K562 (cell line): ENCODE measurements around the gene ESRRB. TPM values are rescaled to one million over a fixed set of nuclear protein-coding genes. Genes with fewer than 3 reads are reported as not detected.

Source experiments
- ATAC-seq: fragments of 200-7000 bp; cut with Tn5 transposase; 3 replicates; pipeline ENCODE4 v1.9.1; 2020; ENCODE audit warnings: moderate library complexity
- BruUV-seq: library from RNA; stranded (reverse); fragments of 400-500 nt; replicated peaks from 2 replicates; lab custom pipeline; 2021; lab: Mats Ljungman, UMichigan
- CTCF ChIA-PET: fragments of 300-600 bp; formaldehyde crosslinking; extraction: SDS; loops from one replicate; lab custom pipeline; 2021; ENCODE audit warnings: low intra/inter-chr PET ratio; lab: Yijun Ruan, JAX
- POLR2A ChIA-PET: fragments of 300-600, 350-650 bp; sonication (Branson Sonifier 250); formaldehyde crosslinking; extraction: SDS; loops from one replicate; lab custom pipeline; 2021; ENCODE audit warnings: antibody characterized with exemption, inconsistent platforms; lab: Yijun Ruan, JAX
- DNase-seq, 4 experiments: peaks; one replicate each; pipeline versions ENCODE4 v3.0.0 to v3.0.0-alpha.2; 2011 to 2018; ENCODE audit warnings: low spot score in 3 of 4, mixed read lengths in 3 of 4; ENCODE audit errors: extremely low read depth in 1 of 4
- FAIRE-seq: peaks from 2 replicates; lab custom pipeline; 2011; peaks lifted over from hg19 to GRCh38; lab: Jason Lieb, UNC
- H2AFZ ChIP-seq: 2 replicates; pipeline ENCODE4 v1.6.0; 2011; ENCODE audit warnings: low read depth, low read length, control low read depth, inconsistent platforms
- H3K27ac ChIP-seq: fragments of 200-600 bp; 3 replicates; pipeline ENCODE4 v1.8.0; 2011; ENCODE audit warnings: low read depth, mild to moderate bottlenecking, control low read depth, inconsistent platforms, low read length, moderate library complexity, mixed read lengths; ENCODE audit errors: extremely low read depth
- H3K27me3 ChIP-seq, 2 experiments: fragments of 300-600 bp in 1 of 2; 2 replicates in 1 of 2; 3 replicates in 1 of 2; pipeline versions ENCODE4 v1.6.0 to v1.8.0; 2011; ENCODE audit warnings: inconsistent platforms in 2 of 2, low read length in 2 of 2, mild to moderate bottlenecking in 1 of 2, mixed read lengths in 1 of 2, moderate library complexity in 1 of 2; ENCODE audit not compliant: control insufficient read depth in 2 of 2, insufficient read depth in 2 of 2
- H3K36me3 ChIP-seq: fragments of 300-600 bp; 3 replicates; pipeline ENCODE4 v1.8.0; 2011; ENCODE audit warnings: mild to moderate bottlenecking, low read length, inconsistent platforms; ENCODE audit not compliant: control insufficient read depth, insufficient read depth
- H3K4me1 ChIP-seq, 2 experiments: fragments of 200-600 bp in 1 of 2; replicated peaks in 1 of 2; 2 replicates in 1 of 2; 3 replicates in 1 of 2; pipeline versions ENCODE4 v1.5.1 to v1.8.0; 2011; ENCODE audit warnings: inconsistent platforms in 2 of 2, low read length in 2 of 2, mild to moderate bottlenecking in 1 of 2, mixed read lengths in 1 of 2, moderate library complexity in 1 of 2; ENCODE audit not compliant: control insufficient read depth in 2 of 2, insufficient read depth in 2 of 2
- H3K4me2 ChIP-seq: 2 replicates; pipeline ENCODE4 v1.6.1; 2011; ENCODE audit warnings: low read length, control low read depth, inconsistent platforms, mixed read lengths; ENCODE audit not compliant: insufficient read depth
- H3K4me3 ChIP-seq: fragments of 200-600 bp; sonication (generic), shearing (Covaris generic); 2 replicates; pipeline ENCODE4 v1.5.1; 2016; ENCODE audit warnings: control low read depth, inconsistent platforms
- H3K79me2 ChIP-seq: fragments of 200-600 bp; 3 replicates; pipeline ENCODE4 v1.8.0; 2011; ENCODE audit warnings: low read length, inconsistent platforms; ENCODE audit not compliant: control insufficient read depth, insufficient read depth
- H3K9ac ChIP-seq, 2 experiments: 2 replicates each; pipeline versions ENCODE4 v1.6.0 to v1.6.1; 2011; ENCODE audit warnings: low read depth in 2 of 2, low read length in 2 of 2, control low read depth in 1 of 2, inconsistent platforms in 1 of 2, mild to moderate bottlenecking in 1 of 2, mixed read lengths in 1 of 2; ENCODE audit not compliant: insufficient read depth in 1 of 2
- H3K9me1 ChIP-seq: one replicate; pipeline ENCODE4 v1.6.0; 2011; ENCODE audit warnings: inconsistent platforms, mild to moderate bottlenecking, low read length, moderate library complexity; ENCODE audit not compliant: control insufficient read depth, insufficient read depth
- H3K9me3 ChIP-seq: replicated peaks from 2 replicates; pipeline ENCODE4 v1.5.1; 2011; ENCODE audit warnings: low read depth, low read length, inconsistent platforms; ENCODE audit not compliant: control insufficient read depth, insufficient read depth
- H4K20me1 ChIP-seq: replicated peaks from 2 replicates; pipeline ENCODE4 v1.6.1; 2011; ENCODE audit warnings: low read length, inconsistent platforms, mixed read lengths; ENCODE audit not compliant: control insufficient read depth, insufficient read depth
- ARID4B ChIP-seq: sonication (generic); formaldehyde crosslinking; IDR thresholded peaks from 2 replicates; pipeline ENCODE4 v1.8.0; 2022; ENCODE audit warnings: mild to moderate bottlenecking, missing genetic modification reagents
- BMI1 ChIP-seq: fragments of 150-350 bp; IDR thresholded peaks from 2 replicates; pipeline ENCODE4 v1.6.1; 2014; ENCODE audit warnings: low read length
- DEAF1 ChIP-seq: fragments of 450-650 bp; formaldehyde crosslinking; IDR thresholded peaks from 2 replicates; pipeline ENCODE4 v1.4.0; 2020; ENCODE audit warnings: mild to moderate bottlenecking, moderate library complexity
- HMBOX1 ChIP-seq: sonication (generic); IDR thresholded peaks from 2 replicates; pipeline ENCODE4 v1.6.1; 2016
- HOXB6 ChIP-seq: fragments of 250-450 bp; sonication (Bioruptor Pico); IDR thresholded peaks from 2 replicates; pipeline ENCODE4 v1.5.1; 2022; ENCODE audit warnings: mild to moderate bottlenecking, borderline replicate concordance
- MTA1 ChIP-seq: fragments of 450-650 bp; IDR thresholded peaks from 2 replicates; pipeline ENCODE4 v1.6.1; 2017; ENCODE audit warnings: borderline replicate concordance
- ZBTB5 ChIP-seq: fragments of 450-650 bp; IDR thresholded peaks from 2 replicates; pipeline ENCODE4 v1.6.1; 2017; ENCODE audit warnings: antibody characterized with exemption
- whole genome bisulfite sequencing: fragments of 100-300 bp; shearing (Covaris generic); methylation state at CpG from one replicate; pipeline ENCODE4 v1.1.6; 2016; ENCODE audit warnings: low coverage, mixed read lengths; ENCODE audit not compliant: insufficient coverage; ENCODE audit errors: missing lambda C conversion rate; 5-methylcytosine and 5-hydroxymethylcytosine counted together
- in situ Hi-C: fragments of 300-500 bp; cut with MboI; formaldehyde crosslinking; loops from 4 replicates; pipeline ENCODE4 v1.15.0; 2018; ENCODE audit warnings: inconsistent platforms, mixed read lengths
- intact Hi-C: fragments of 100-400 bp; cut with micrococcal nuclease; formaldehyde crosslinking; loops from 2 replicates; pipeline ENCODE4 v1.14.2; 2022
- polyA plus RNA-seq, 8 experiments: library from polyadenylated mRNA; depleted of rRNA in 4 of 8; stranded (reverse) in 5 of 8; unstranded in 3 of 8; fragments of >200 nt; fragmentation: Nextera tagmentation in 2 of 8; fragmentation: Illumina TruSeq in 1 of 8; extraction: Ambion mirVana in 2 of 8; extraction: Trizol in 1 of 8; gene quantifications; 2 replicates each; pipeline versions ENCODE4 v1.2.1 to v1.2.3, GENCODE V29; 2011 to 2014; ENCODE audit warnings: inconsistent platforms in 1 of 8, missing spikeins in 1 of 8
- total RNA-seq, 7 experiments: library from RNA; depleted of rRNA in 6 of 7; stranded (reverse); fragments of >200 nt in 6 of 7; fragmentation: Illumina TruSeq in 2 of 7; extraction: Trizol in 2 of 7; gene quantifications; 2 replicates each; pipeline versions ENCODE4 v1.2.1 to v1.2.3, GENCODE V29; 2011 to 2021; ENCODE audit warnings: low replicate concordance in 1 of 7

ESRRB gene
- total and polyA plus RNA-seq, 9 of the 15 experiments (the other 6 are each of a cell fraction or from before 2014, with no cell fraction given) = 3.2 to 24.7 (median 14.5) TPM

GRCh38 chr14:76386944-76387782 is 11.2 kb downstream of the ESRRB start:
- Histone ChIP-seq H3K9ac (no peak overlapping the region), H3K9me1 (no peaks in the 10 kb centered on the region), H3K4me3 (no peak overlapping the region), H3K27me3 (no peaks in the 10 kb centered on the region), H3K4me1 (no peaks in the 10 kb centered on the region; a peak in 1 of 5 replicates), H2AFZ (no peak overlapping the region), H3K79me2 (no peaks in the 10 kb centered on the region), H4K20me1 (peaks cover 11% of the 10 kb centered on the region), H3K4me2 (no peak overlapping the region), H3K36me3 (no peaks in the 10 kb centered on the region; the same call in 2 of the 3 replicates), H3K27ac (no peak overlapping the region), H3K9me3 (no peaks in the 10 kb centered on the region)
- ATAC-seq = peak; percentile 97
- in situ Hi-C loops (loop anchor here (25.0 kb wide), 1 partner anchor 675 kb away; no protein-coding TSS in a partner anchor), intact Hi-C loops (loop anchor here (2.0 to 10.0 kb wide), 3 partner anchors 285 to 682 kb away; no protein-coding TSS in a partner anchor)
- 16% methylated on average over 11 of the region's 11 CpGs for WGBS
- ChIA-PET POLR2A (no interaction called here), CTCF (interaction anchor here (1.0 to 1.4 kb wide), 3 partner anchors 259 to 339 kb away, joined by 3 to 9 read pairs (median 4); no protein-coding TSS in a partner anchor)
- no TSS peak for BruUV-seq
- peak; percentile 65 to 77 (median 76) for DNase-seq
- FAIRE-seq = peak; percentile 83
- TF ChIP-seq ZBTB5 (no peak), MTA1 (no peak), HOXB6 (CRISPR knock-in tag) (no peak), ARID4B (no peak), BMI1 (no peak), HMBOX1 (no peak), DEAF1 (peak; percentile 43; the same call in 1 of the 2 replicates)
